GM18511 (cell line): Measurements from ENCODE around the gene TOP2B.

Experiments used
- ATAC-seq: cut with Tn5 transposase; IDR thresholded peaks from one replicate; pipeline ENCODE4 v1.9.1; 2021; ENCODE audit warnings: mild to moderate bottlenecking, moderate library complexity; ENCODE audit not compliant: unreplicated experiment

TOP2B gene

GRCh38 chr3:25631989-25632388 is 32.7 kb downstream of the TOP2B start:
- ATAC-seq: no peak

- no peak for ATAC-seq
Measured at GRCh38 chr3:25621087-25621486, 43.6 kb downstream of the TOP2B start.

- no peak for ATAC-seq
Measured at GRCh38 chr3:25620493-25620892, 44.2 kb downstream of the TOP2B start.

- no peak for ATAC-seq
Measured at GRCh38 chr3:25619382-25619781, 45.3 kb downstream of the TOP2B start.

GRCh38 chr3:25618028-25618427 is 46.7 kb downstream of the TOP2B start:
- ATAC-seq: no peak

- ATAC-seq: no peak
Measured at GRCh38 chr3:25611193-25611592, 53.5 kb downstream of the TOP2B start.

GRCh38 chr3:25610779-25611178 is 53.9 kb downstream of the TOP2B start:
- ATAC-seq: no peak

- peak; percentile 46 for ATAC-seq
Measured at GRCh38 chr3:25610167-25610566, 54.5 kb downstream of the TOP2B start.

- peak; percentile 52 for ATAC-seq
Measured at GRCh38 chr3:25604107-25604805, 60.5 kb downstream of the TOP2B start.

- ATAC-seq: peak; percentile 20
Measured at GRCh38 chr3:25603703-25604102, 61.0 kb downstream of the TOP2B start.

GRCh38 chr3:25597535-25598101 is 67.1 kb downstream of the TOP2B start:
- ATAC-seq: no peak

GRCh38 chr3:25594007-25594502 is 70.7 kb downstream of the TOP2B start:
- peak; percentile 59 for ATAC-seq

- no peak for ATAC-seq
Measured at GRCh38 chr3:25593001-25593400, 71.7 kb downstream of the TOP2B start.

GRCh38 chr3:25592510-25592968 is 72.2 kb downstream of the TOP2B start:
- peak; percentile 43 for ATAC-seq

GRCh38 chr3:25589783-25590258 is 74.9 kb downstream of the TOP2B start:
- ATAC-seq: no peak

- no peak for ATAC-seq
Measured at GRCh38 chr3:25589104-25589782, 75.5 kb downstream of the TOP2B start.

GRCh38 chr3:25588441-25589103 is 76.1 kb downstream of the TOP2B start:
- peak; percentile 50 for ATAC-seq

GRCh38 chr3:25587975-25588374 is 76.7 kb downstream of the TOP2B start:
- no peak for ATAC-seq

- ATAC-seq: no peak
Measured at GRCh38 chr3:25587526-25587925, 77.2 kb downstream of the TOP2B start.

- no peak for ATAC-seq
Measured at GRCh38 chr3:25587094-25587493, 77.6 kb downstream of the TOP2B start.

- no peak for ATAC-seq
Measured at GRCh38 chr3:25586553-25586952, 78.2 kb downstream of the TOP2B start.
